SK-N-SH (cell line): ENCODE data around the gene TRPM6. TPM values are rescaled to one million over a fixed set of nuclear protein-coding genes. Genes with fewer than 3 reads are reported as not detected.

Source experiments
- CTCF ChIA-PET: fragments of 300-600, 350-600 bp; formaldehyde crosslinking; extraction: SDS; loops from one replicate; lab custom pipeline; 2021; lab: Yijun Ruan, JAX
- POLR2A ChIA-PET: fragments of 350-600 bp; sonication (Branson Sonifier 250); formaldehyde crosslinking; extraction: SDS; loops from one replicate; lab custom pipeline; 2020; ENCODE audit warnings: antibody characterized with exemption, inconsistent platforms; lab: Yijun Ruan, JAX
- DNase-seq: peaks from one replicate; pipeline ENCODE4 v3.0.0; 2012
- H2AFZ ChIP-seq: fragments of 200-600 bp; sonication (generic); 2 replicates; pipeline ENCODE4 v1.8.1; 2016; ENCODE audit warnings: antibody characterized with exemption, mild to moderate bottlenecking, low read depth
- H3F3A ChIP-seq: fragments of 200-600 bp; sonication (generic); replicated peaks from 2 replicates; pipeline ENCODE3; 2016; ENCODE audit warnings: antibody characterized with exemption, mild to moderate bottlenecking; ENCODE audit not compliant: insufficient read depth
- H3K27ac ChIP-seq, 2 experiments: fragments of 200-500 bp in 1 of 2; fragments of 200-600 bp in 1 of 2; sonication (Bioruptor generic) in 1 of 2; sonication (generic), shearing (Covaris generic) in 1 of 2; 2 replicates each; pipeline versions ENCODE4 v1.5.1 to v1.6.1; 2014 to 2016; ENCODE audit warnings: low read depth in 2 of 2, inconsistent platforms in 1 of 2, low read length in 1 of 2, mild to moderate bottlenecking in 1 of 2, mixed read lengths in 1 of 2
- H3K27me3 ChIP-seq: fragments of 200-600 bp; sonication (generic), shearing (Covaris generic); 2 replicates; pipeline ENCODE4 v1.6.1; 2016; ENCODE audit warnings: mixed run types; ENCODE audit not compliant: insufficient read depth
- H3K36me3 ChIP-seq, 2 experiments: fragments of 200-500 bp in 1 of 2; fragments of 200-600 bp in 1 of 2; sonication (Bioruptor generic) in 1 of 2; sonication (generic) in 1 of 2; replicated peaks in 1 of 2; 2 replicates each; pipeline versions ENCODE3 to v1.5.1; 2014 to 2016; ENCODE audit warnings: low read length in 1 of 2, mild to moderate bottlenecking in 1 of 2; ENCODE audit not compliant: insufficient read depth in 2 of 2, control insufficient read depth in 1 of 2
- H3K4me1 ChIP-seq, 2 experiments: fragments of 200-500 bp in 1 of 2; fragments of 200-600 bp in 1 of 2; sonication (Bioruptor generic) in 1 of 2; sonication (generic), shearing (Covaris generic) in 1 of 2; 2 replicates each; pipeline versions ENCODE4 v1.5.1 to v1.6.1; 2014 to 2016; ENCODE audit warnings: low read depth in 1 of 2, low read length in 1 of 2, mixed run types in 1 of 2; ENCODE audit not compliant: insufficient read depth in 2 of 2, control insufficient read depth in 1 of 2
- H3K4me2 ChIP-seq: fragments of 200-600 bp; sonication (generic), shearing (Covaris generic); 2 replicates; pipeline ENCODE4 v1.6.1; 2017; ENCODE audit warnings: mixed run types
- H3K4me3 ChIP-seq, 2 experiments: fragments of 200-500 bp in 1 of 2; fragments of 200-600 bp in 1 of 2; sonication (Bioruptor generic) in 1 of 2; sonication (generic), shearing (Covaris generic) in 1 of 2; 2 replicates each; pipeline versions ENCODE4 v1.5.1 to v1.8.1; 2014 to 2016; ENCODE audit warnings: low read depth in 2 of 2, inconsistent platforms in 1 of 2, low read length in 1 of 2, mild to moderate bottlenecking in 1 of 2, mixed read lengths in 1 of 2, moderate library complexity in 1 of 2
- H3K79me2 ChIP-seq: fragments of 200-600 bp; sonication (generic); 2 replicates; pipeline ENCODE4 v1.8.1; 2017; ENCODE audit warnings: mild to moderate bottlenecking; ENCODE audit not compliant: insufficient read depth
- H3K9ac ChIP-seq: fragments of 200-600 bp; sonication (generic); 2 replicates; pipeline ENCODE4 v1.6.1; 2017; ENCODE audit warnings: mixed run types
- H3K9me2 ChIP-seq: fragments of 200-600 bp; sonication (generic); 2 replicates; pipeline ENCODE4 v1.6.1; 2017; ENCODE audit warnings: mixed run types
- H3K9me3 ChIP-seq: fragments of 200-600 bp; sonication (generic); 2 replicates; pipeline ENCODE4 v1.6.1; 2017; ENCODE audit warnings: mixed run types, mild to moderate bottlenecking, moderate library complexity
- H4K20me1 ChIP-seq: fragments of 200-600 bp; sonication (generic); 2 replicates; pipeline ENCODE4 v1.6.1; 2017; ENCODE audit warnings: mild to moderate bottlenecking, mixed run types; ENCODE audit not compliant: insufficient read depth
- ELF1 ChIP-seq: IDR thresholded peaks from 2 replicates; pipeline ENCODE4 v1.4.0; 2012
- EP300 ChIP-seq, 2 experiments: IDR thresholded peaks; 2 replicates each; pipeline versions ENCODE4 v1.4.0 to v1.6.1; 2012; ENCODE audit warnings: borderline replicate concordance in 1 of 2, low read depth in 1 of 2, low read length in 1 of 2
- GABPA ChIP-seq: IDR thresholded peaks from 2 replicates; pipeline ENCODE4 v1.4.0; 2012; ENCODE audit warnings: low read depth, mild to moderate bottlenecking
- NFIC ChIP-seq: IDR thresholded peaks from 2 replicates; pipeline ENCODE4 v1.4.0; 2012; ENCODE audit warnings: borderline replicate concordance
- RCOR1 ChIP-seq: fragments of 150-350 bp; IDR thresholded peaks from 2 replicates; pipeline ENCODE4 v1.6.1; 2017; ENCODE audit warnings: antibody characterized with exemption, low read length
- REST ChIP-seq: IDR thresholded peaks from 2 replicates; pipeline ENCODE4 v1.6.1; 2012; ENCODE audit warnings: mild to moderate bottlenecking, low read depth, low read length, moderate library complexity
- SIN3A ChIP-seq: IDR thresholded peaks from 2 replicates; pipeline ENCODE4 v1.6.1; 2012; ENCODE audit warnings: low read depth, mild to moderate bottlenecking, low read length, moderate library complexity, borderline replicate concordance
- TCF12 ChIP-seq: IDR thresholded peaks from 2 replicates; pipeline ENCODE4 v1.4.0; 2012
- YY1 ChIP-seq: IDR thresholded peaks from 2 replicates; pipeline ENCODE4 v1.4.0; 2012; ENCODE audit warnings: low read depth, mild to moderate bottlenecking
- WGBS: methylation state at CpG from one replicate; pipeline ENCODE4 v1.1.6; 2017; ENCODE audit warnings: low lambda C conversion rate; 5-methylcytosine and 5-hydroxymethylcytosine counted together
- polyA plus RNA-seq, 3 experiments: library from polyadenylated mRNA; depleted of rRNA; stranded (reverse); fragments of >200 nt; gene quantifications; 2 replicates each; pipeline ENCODE4 v1.2.3, GENCODE V29; 2012

TRPM6 gene
- polyA plus RNA-seq, 1 of the 3 experiments (the other 2 are of a cell fraction), result 0.03 TPM

GRCh38 chr9:74935008-74935407, 47.3 kb upstream of the TRPM6 start:
- Histone ChIP-seq H3K4me3 (no peak overlapping the region), H3K9ac (no peak overlapping the region), H3K4me2 (no peak overlapping the region), H3K79me2 (no peaks in the 10 kb centered on the region), H3K27ac (no peak overlapping the region), H3K36me3 (no peaks in the 10 kb centered on the region), H3K4me1 (no peaks in the 10 kb centered on the region), H3K9me2 (no peaks in the 10 kb centered on the region), H3K27me3 (peaks cover 12% of the 10 kb centered on the region; the same call in 1 of the 2 replicates), H3K9me3 (no peaks in the 10 kb centered on the region), H2AFZ (no peak overlapping the region), H4K20me1 (no peaks in the 10 kb centered on the region), H3F3A (no peaks in the 10 kb centered on the region)
- CTCF ChIA-PET, result no interaction called here
- 6% methylated on average over 8 of the region's 8 CpGs for WGBS
- TF ChIP-seq TCF12, result no peak
- no peak for TF ChIP-seq REST
- no peak for TF ChIP-seq NFIC
- TF ChIP-seq YY1, result no peak
- TF ChIP-seq GABPA, result no peak
- TF ChIP-seq EP300 (IDR thresholded peaks at IDR 0.05; ENCODE audit: borderline replicate concordance in 1 of 2, low read depth in 1 of 2, low read length in 1 of 2), result no peak
- peak; percentile 10 for DNase-seq
- POLR2A ChIA-PET, result no interaction called here

- no peaks in the 10 kb centered on the region for H3K4me1 ChIP-seq
- 9% methylated on average over 1 of the region's 1 CpG for WGBS
- H3K9ac ChIP-seq, result no peak overlapping the region
- no peaks in the 10 kb centered on the region for H4K20me1 ChIP-seq
- H3K36me3 ChIP-seq, result no peaks in the 10 kb centered on the region
- H3K27me3 ChIP-seq, result no peaks in the 10 kb centered on the region
- no peaks in the 10 kb centered on the region for H3K9me2 ChIP-seq
- no peak overlapping the region for H3K4me2 ChIP-seq
- DNase-seq, result no peak
- H3F3A ChIP-seq, result no peaks in the 10 kb centered on the region
- ChIA-PET CTCF (no interaction called here), POLR2A (no interaction called here)
- H3K4me3 ChIP-seq, result no peak overlapping the region
- H3K27ac ChIP-seq, result no peak overlapping the region
- no peaks in the 10 kb centered on the region for H3K9me3 ChIP-seq
- no peaks in the 10 kb centered on the region for H3K79me2 ChIP-seq
- no peak overlapping the region for H2AFZ ChIP-seq
- TF ChIP-seq RCOR1 (no peak), ELF1 (no peak), NFIC (no peak), SIN3A (no peak)
These were observed 34.0 kb upstream of the TRPM6 start for GRCh38 chr9:74921737-74922136.
